Fibroblast of lung (primary cell): ENCODE measurements around the gene PLD1.

Experiments
- EZH2 ChIP-seq: IDR thresholded peaks from 2 replicates; pipeline ENCODE4 v1.5.1; 2012; ENCODE audit warnings: low read length, control low read depth, mild to moderate bottlenecking; ENCODE audit errors: missing control alignments
- TF ChIP-seq, protein P1 (sequence below), 2 donors: IDR thresholded peaks in 1 of 2; conservative IDR thresholded peaks in 1 of 2; 1 replicate in 1 of 2; 2 replicates in 1 of 2; pipeline ENCODE4 v1.5.1; 2011 to 2012; ENCODE audit warnings: low read length in 2 of 2, control low read depth in 1 of 2, inconsistent platforms in 1 of 2, low read depth in 1 of 2, mild to moderate bottlenecking in 1 of 2

DNA sequence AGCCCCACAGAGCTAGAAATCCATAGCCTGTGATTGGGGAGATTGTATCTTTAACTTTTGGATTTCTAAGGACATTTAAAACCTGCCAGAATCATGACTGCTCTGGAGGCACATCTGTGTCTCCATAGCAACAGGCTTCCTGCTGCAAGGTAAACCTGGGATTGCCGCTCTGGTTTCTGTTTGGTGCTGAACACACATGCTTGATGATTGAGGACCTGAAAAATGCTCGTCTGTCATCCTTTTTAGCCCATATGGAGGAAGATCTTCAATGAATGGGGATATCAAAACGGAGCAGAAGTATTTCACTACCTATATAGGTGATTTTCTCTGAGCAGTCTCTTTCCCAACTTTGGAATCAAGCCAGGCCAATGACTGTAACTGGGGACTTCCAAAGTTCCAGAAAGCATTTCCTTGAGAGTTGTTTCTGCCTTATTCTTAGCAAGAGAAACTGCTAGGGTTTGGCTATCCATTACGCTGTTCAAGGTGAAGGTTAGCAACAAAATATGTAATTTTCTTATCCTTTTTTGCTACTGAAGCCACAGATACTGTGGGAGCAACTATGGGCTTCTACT, 253.6 kb downstream of the PLD1 start:
- TF ChIP-seq, protein P1, sequence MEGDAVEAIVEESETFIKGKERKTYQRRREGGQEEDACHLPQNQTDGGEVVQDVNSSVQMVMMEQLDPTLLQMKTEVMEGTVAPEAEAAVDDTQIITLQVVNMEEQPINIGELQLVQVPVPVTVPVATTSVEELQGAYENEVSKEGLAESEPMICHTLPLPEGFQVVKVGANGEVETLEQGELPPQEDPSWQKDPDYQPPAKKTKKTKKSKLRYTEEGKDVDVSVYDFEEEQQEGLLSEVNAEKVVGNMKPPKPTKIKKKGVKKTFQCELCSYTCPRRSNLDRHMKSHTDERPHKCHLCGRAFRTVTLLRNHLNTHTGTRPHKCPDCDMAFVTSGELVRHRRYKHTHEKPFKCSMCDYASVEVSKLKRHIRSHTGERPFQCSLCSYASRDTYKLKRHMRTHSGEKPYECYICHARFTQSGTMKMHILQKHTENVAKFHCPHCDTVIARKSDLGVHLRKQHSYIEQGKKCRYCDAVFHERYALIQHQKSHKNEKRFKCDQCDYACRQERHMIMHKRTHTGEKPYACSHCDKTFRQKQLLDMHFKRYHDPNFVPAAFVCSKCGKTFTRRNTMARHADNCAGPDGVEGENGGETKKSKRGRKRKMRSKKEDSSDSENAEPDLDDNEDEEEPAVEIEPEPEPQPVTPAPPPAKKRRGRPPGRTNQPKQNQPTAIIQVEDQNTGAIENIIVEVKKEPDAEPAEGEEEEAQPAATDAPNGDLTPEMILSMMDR (conservative IDR thresholded peaks at IDR 0.05 in 1 of 2, IDR thresholded peaks at IDR 0.05 in 1 of 2; ENCODE audit: low read depth in 1 of 2, low read length in 2 of 2): no peak
- no peak for TF ChIP-seq EZH2
